Osteoblast (primary cell): ENCODE data around the gene IQCK. TPM values are rescaled to one million over a fixed set of nuclear protein-coding genes. Genes with fewer than 3 reads are reported as not detected.
A peak's percentile ranks its signal among the peaks of the same experiment; 100 is the strongest.

Experiments
- DNase-seq: peaks from one replicate; pipeline ENCODE4 v3.0.0; 2011; ENCODE audit warnings: low spot score, mixed read lengths; ENCODE audit not compliant: insufficient read length; ENCODE audit errors: missing footprints
- H2AFZ ChIP-seq: 2 replicates; pipeline ENCODE4 v1.6.0; 2011; ENCODE audit warnings: mild to moderate bottlenecking, low read length
- H3K27ac ChIP-seq: 2 replicates; pipeline ENCODE4 v1.5.1; 2011; ENCODE audit warnings: mild to moderate bottlenecking, low read depth, low read length, moderate library complexity
- H3K27me3 ChIP-seq: 2 replicates; pipeline ENCODE4 v1.6.0; 2012; ENCODE audit warnings: mild to moderate bottlenecking, control low read depth, inconsistent platforms, low read length, moderate library complexity; ENCODE audit not compliant: insufficient read depth
- H3K36me3 ChIP-seq: 2 replicates; pipeline ENCODE4 v1.5.1; 2011; ENCODE audit warnings: mild to moderate bottlenecking, low read length, control low read depth, moderate library complexity; ENCODE audit not compliant: insufficient read depth
- H3K4me1 ChIP-seq: 2 replicates; pipeline ENCODE4 v1.5.1; 2011; ENCODE audit warnings: mild to moderate bottlenecking, low read length, control low read depth, moderate library complexity; ENCODE audit not compliant: insufficient read depth
- H3K4me2 ChIP-seq: 2 replicates; pipeline ENCODE4 v1.6.0; 2011; ENCODE audit warnings: mild to moderate bottlenecking, low read length; ENCODE audit not compliant: insufficient read depth
- H3K4me3 ChIP-seq: fragments of 200-600 bp; sonication (generic); 3 replicates; pipeline ENCODE4 v1.5.1; 2012; ENCODE audit warnings: mild to moderate bottlenecking, low read length, inconsistent platforms; ENCODE audit not compliant: insufficient read depth
- H3K79me2 ChIP-seq: 2 replicates; pipeline ENCODE4 v1.6.0; 2012; ENCODE audit warnings: mild to moderate bottlenecking, low read length, control low read depth, inconsistent platforms; ENCODE audit not compliant: insufficient read depth
- H3K9me3 ChIP-seq: 2 replicates; pipeline ENCODE4 v1.5.1; 2011; ENCODE audit warnings: low read depth, low read length, control low read depth
- H4K20me1 ChIP-seq: 2 replicates; pipeline ENCODE4 v1.6.0; 2012; ENCODE audit warnings: mild to moderate bottlenecking, low read length, control low read depth; ENCODE audit not compliant: insufficient read depth
- total RNA-seq: library from RNA; depleted of rRNA; stranded (reverse); fragments of >200 nt; gene quantifications from 2 replicates; pipeline ENCODE4 v1.2.3, GENCODE V29; 2012
- TF ChIP-seq, protein P1 (sequence below): IDR thresholded peaks from 2 replicates; pipeline ENCODE4 v1.5.1; 2011; ENCODE audit warnings: mild to moderate bottlenecking, low read depth, low read length, moderate library complexity; ENCODE audit errors: extremely low read depth

IQCK gene
- total RNA-seq, 1 donor, result 8.7 TPM

DNA sequence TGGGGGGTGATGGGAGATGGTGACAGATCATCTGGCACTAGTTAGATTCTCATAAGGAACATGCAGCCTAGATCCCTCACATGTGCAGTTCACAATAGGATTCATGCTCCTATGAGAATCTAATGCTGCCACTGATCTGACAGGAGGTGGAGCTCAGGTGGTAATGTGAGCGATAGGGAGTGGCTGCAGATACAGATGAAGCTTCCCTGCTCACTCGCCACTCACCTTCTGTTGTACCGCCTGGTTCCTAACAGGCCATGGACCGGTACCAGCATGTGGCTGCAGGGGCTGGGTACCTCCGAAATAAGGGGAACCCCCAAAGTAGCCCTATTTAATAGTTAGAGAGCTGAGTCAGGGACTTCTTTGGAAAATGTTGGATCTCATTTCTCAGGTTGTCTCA lies 106.1 kb downstream of the IQCK start:
- TF ChIP-seq, protein P1, sequence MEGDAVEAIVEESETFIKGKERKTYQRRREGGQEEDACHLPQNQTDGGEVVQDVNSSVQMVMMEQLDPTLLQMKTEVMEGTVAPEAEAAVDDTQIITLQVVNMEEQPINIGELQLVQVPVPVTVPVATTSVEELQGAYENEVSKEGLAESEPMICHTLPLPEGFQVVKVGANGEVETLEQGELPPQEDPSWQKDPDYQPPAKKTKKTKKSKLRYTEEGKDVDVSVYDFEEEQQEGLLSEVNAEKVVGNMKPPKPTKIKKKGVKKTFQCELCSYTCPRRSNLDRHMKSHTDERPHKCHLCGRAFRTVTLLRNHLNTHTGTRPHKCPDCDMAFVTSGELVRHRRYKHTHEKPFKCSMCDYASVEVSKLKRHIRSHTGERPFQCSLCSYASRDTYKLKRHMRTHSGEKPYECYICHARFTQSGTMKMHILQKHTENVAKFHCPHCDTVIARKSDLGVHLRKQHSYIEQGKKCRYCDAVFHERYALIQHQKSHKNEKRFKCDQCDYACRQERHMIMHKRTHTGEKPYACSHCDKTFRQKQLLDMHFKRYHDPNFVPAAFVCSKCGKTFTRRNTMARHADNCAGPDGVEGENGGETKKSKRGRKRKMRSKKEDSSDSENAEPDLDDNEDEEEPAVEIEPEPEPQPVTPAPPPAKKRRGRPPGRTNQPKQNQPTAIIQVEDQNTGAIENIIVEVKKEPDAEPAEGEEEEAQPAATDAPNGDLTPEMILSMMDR, result no peak
- no peak overlapping the region for H3K27ac ChIP-seq
- no peaks in the 10 kb centered on the region for H3K27me3 ChIP-seq
- no peaks in the 10 kb centered on the region for H3K4me1 ChIP-seq
- H4K20me1 ChIP-seq, result no peaks in the 10 kb centered on the region
- H3K79me2 ChIP-seq, result no peaks in the 10 kb centered on the region
- no peak overlapping the region for H3K4me3 ChIP-seq
- H3K9me3 ChIP-seq, result no peaks in the 10 kb centered on the region
- H2AFZ ChIP-seq, result no peak overlapping the region
- H3K36me3 ChIP-seq, result no peaks in the 10 kb centered on the region
- H3K4me2 ChIP-seq, result no peak overlapping the region
- no peak for DNase-seq

DNA sequence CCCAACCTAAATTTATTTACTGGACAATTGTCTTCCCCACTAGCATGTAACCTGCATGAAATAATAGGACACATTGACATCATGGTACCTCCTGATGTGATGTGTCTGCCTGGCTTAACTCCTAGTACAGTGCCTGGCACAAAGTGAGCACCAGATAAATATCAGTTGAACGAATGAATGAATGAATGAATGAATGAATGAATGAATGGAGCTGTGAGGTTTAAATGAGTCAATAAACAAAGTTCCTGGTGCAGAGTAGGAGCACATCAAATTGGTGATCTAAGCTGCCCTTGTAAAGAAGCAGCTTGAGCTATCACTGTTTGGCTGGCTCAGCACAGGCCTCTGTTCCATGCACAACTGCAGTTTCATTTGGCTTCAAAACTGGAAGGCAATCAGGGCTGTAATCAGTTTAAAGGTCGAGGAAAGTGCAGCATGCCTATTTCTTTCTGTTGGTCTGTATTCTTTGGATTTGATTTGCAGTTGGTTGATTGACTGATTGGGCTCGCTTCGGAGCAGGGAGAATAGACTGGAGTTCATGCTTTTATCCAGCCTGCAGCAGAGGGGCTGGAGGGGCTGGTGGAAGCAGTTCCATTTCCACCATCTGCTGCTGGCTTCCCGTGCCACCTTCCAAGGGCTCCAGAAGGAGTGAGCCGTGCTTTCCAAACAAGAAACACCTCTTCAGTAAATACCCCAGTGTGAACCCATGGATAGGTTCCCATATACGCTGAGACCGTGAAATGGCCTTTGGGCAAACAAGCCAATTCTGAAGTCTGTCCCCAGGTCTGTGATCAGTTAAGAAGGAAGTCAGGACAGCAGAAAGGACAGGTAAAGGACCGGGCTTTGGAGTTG lies 112.0 kb downstream of the IQCK start:
- TF ChIP-seq, protein P1, result no peak

DNA sequence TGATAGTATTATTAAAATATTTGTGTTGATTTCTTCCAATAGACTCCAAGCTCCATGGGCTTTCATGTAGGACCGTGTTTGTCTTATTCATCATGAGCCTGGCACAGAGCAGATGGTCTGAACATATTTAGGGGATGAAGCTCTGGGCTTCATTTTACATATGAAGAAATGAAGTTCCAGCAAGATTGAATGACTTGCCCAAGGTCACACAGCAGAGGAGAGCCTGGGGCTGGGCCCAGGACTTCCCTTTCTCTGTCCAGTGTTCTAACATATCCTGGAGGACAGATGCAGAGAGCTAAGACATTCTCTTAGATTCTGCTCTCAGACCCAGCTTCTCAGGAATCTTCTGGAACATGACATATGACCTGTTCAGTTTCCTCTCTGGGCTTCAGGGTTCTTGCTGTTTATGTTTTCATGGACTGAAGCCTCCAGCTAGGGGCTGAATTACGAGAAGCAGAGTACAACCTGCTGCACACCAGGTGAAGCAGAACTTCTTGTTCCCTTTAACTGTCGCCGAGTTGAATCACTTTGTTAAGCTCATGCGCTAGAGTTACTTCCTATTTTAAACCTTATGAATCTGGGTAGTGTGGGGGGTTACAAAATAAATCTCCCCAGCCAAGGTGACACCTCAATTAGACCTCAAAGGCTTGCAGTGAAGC lies 113.0 kb downstream of the IQCK start:
- H3K27ac ChIP-seq, result no peak overlapping the region
- no peaks in the 10 kb centered on the region for H3K79me2 ChIP-seq
- no peak overlapping the region for H3K4me2 ChIP-seq

More for the DNA sequence above, 112.0 kb downstream of the IQCK start:
- Histone ChIP-seq H3K4me2 (no peak overlapping the region), H3K27ac (no peak overlapping the region), H3K4me1 (peaks cover 6% of the 10 kb centered on the region), H3K27me3 (no peaks in the 10 kb centered on the region), H3K36me3 (no peaks in the 10 kb centered on the region), H3K79me2 (no peaks in the 10 kb centered on the region), H2AFZ (no peak overlapping the region), H3K4me3 (no peak overlapping the region), H4K20me1 (no peaks in the 10 kb centered on the region), H3K9me3 (no peaks in the 10 kb centered on the region)
- no peak for DNase-seq

More for the DNA sequence above, 113.0 kb downstream of the IQCK start:
- Histone ChIP-seq H3K9me3 (no peaks in the 10 kb centered on the region), H4K20me1 (no peaks in the 10 kb centered on the region), H3K4me1 (peaks cover 8% of the 10 kb centered on the region), H3K27me3 (no peaks in the 10 kb centered on the region), H3K36me3 (no peaks in the 10 kb centered on the region), H2AFZ (no peak overlapping the region), H3K4me3 (no peak overlapping the region)
- peak; percentile 79 for DNase-seq
- TF ChIP-seq, protein P1, result no peak
